AG10803 (cell line): ENCODE data around the gene ZNF652.
A peak's percentile ranks its signal among the peaks of the same experiment; 100 is the strongest.

Source experiments
- DNase-seq: peaks from one replicate; pipeline ENCODE4 v3.0.0; 2010; ENCODE audit warnings: low read depth
- H3K4me3 ChIP-seq: 2 replicates; pipeline ENCODE4 v1.5.1; 2011; ENCODE audit warnings: mild to moderate bottlenecking, low read length, control low read depth
- CTCF ChIP-seq: conservative IDR thresholded peaks from 2 replicates; pipeline ENCODE4 v1.5.1; 2011; ENCODE audit warnings: mild to moderate bottlenecking, low read length, control low read depth, inconsistent platforms

ZNF652 gene

GRCh38 chr17:49344914-49345313 lies 17.1 kb downstream of the ZNF652 start:
- H3K4me3 ChIP-seq = no peak overlapping the region
- DNase-seq = no peak
- TF ChIP-seq CTCF = no peak

- DNase-seq = peak; percentile 55
- H3K4me3 ChIP-seq = no peak overlapping the region
- no peak for TF ChIP-seq CTCF
These were observed 18.8 kb downstream of the ZNF652 start for GRCh38 chr17:49343273-49343672.

GRCh38 chr17:49342575-49342936 lies 19.5 kb downstream of the ZNF652 start:
- DNase-seq = no peak
- TF ChIP-seq CTCF = no peak
- peak overlapping the region; percentile 13 for H3K4me3 ChIP-seq

- DNase-seq = no peak
- no peak overlapping the region for H3K4me3 ChIP-seq
- no peak for TF ChIP-seq CTCF
These were observed 20.7 kb downstream of the ZNF652 start for GRCh38 chr17:49341356-49341755.

GRCh38 chr17:49339354-49339753 lies 22.7 kb downstream of the ZNF652 start:
- no peak for DNase-seq
- no peak overlapping the region for H3K4me3 ChIP-seq
- TF ChIP-seq CTCF = no peak

- no peak for TF ChIP-seq CTCF
- no peak for DNase-seq
- H3K4me3 ChIP-seq = no peak overlapping the region
These were observed 23.2 kb downstream of the ZNF652 start for GRCh38 chr17:49338883-49339282.

GRCh38 chr17:49337884-49338283 lies 24.2 kb downstream of the ZNF652 start:
- no peak overlapping the region for H3K4me3 ChIP-seq
- no peak for DNase-seq
- no peak for TF ChIP-seq CTCF
